ENCODE measurements around the gene RBMS1.
A peak's percentile ranks its signal among the peaks of the same experiment; 100 is the strongest.
"Not testable (repeated sequence)": the region's sequence is repeated elsewhere in the genome, so short reads cannot be mapped to it uniquely, and the experiment has no call there.

Gene RBMS1

GRCh38 chr2:160372585-160372984 is 121.0 kb downstream of the RBMS1 start:
- Mint-ChIP-seq H3K4me3 (no peak overlapping the region), H3K27ac (peak overlapping the region; percentile 79)

GRCh38 chr2:160372010-160372356 is 121.6 kb downstream of the RBMS1 start:
- H3K4me3 Mint-ChIP-seq = no peak overlapping the region
- H3K36me3 Mint-ChIP-seq (ENCODE audit: low read depth) = no peaks in the 10 kb centered on the region
- H3K9me3 Mint-ChIP-seq = no peaks in the 10 kb centered on the region
- DNase-seq = no peak
- no peak overlapping the region for H3K27ac Mint-ChIP-seq
- H3K27me3 Mint-ChIP-seq = no peaks in the 10 kb centered on the region
- ATAC-seq = peak; percentile 8
- H3K4me1 Mint-ChIP-seq = peaks cover 92% of the 10 kb centered on the region

More at GRCh38 chr2:160372585-160372984, 121.0 kb downstream of the RBMS1 start:
- H3K4me1 Mint-ChIP-seq = peaks cover 93% of the 10 kb centered on the region
- H3K27me3 Mint-ChIP-seq = no peaks in the 10 kb centered on the region
- no peaks in the 10 kb centered on the region for H3K36me3 Mint-ChIP-seq (ENCODE audit: low read depth)
- H3K9me3 Mint-ChIP-seq = no peaks in the 10 kb centered on the region
- ATAC-seq = no peak
- no peak for DNase-seq

- Mint-ChIP-seq H3K36me3 (ENCODE audit: low read depth) (no peaks in the 10 kb centered on the region), H3K4me1 (peaks cover 92% of the 10 kb centered on the region), H3K9me3 (no peaks in the 10 kb centered on the region), H3K27ac (no peak overlapping the region), H3K4me3 (no peak overlapping the region), H3K27me3 (no peaks in the 10 kb centered on the region)
- ATAC-seq = peak; percentile 22
- no peak for DNase-seq
These were observed 122.2 kb downstream of the RBMS1 start for GRCh38 chr2:160371251-160372009.

GRCh38 chr2:160368988-160369930 is 124.3 kb downstream of the RBMS1 start:
- no peak overlapping the region for H3K27ac Mint-ChIP-seq
- DNase-seq (no peak), ATAC-seq (no peak)
- no peaks in the 10 kb centered on the region for H3K9me3 Mint-ChIP-seq
- H3K36me3 Mint-ChIP-seq (ENCODE audit: low read depth) = peaks cover 11% of the 10 kb centered on the region
- H3K4me1 Mint-ChIP-seq = peaks cover 80% of the 10 kb centered on the region
- H3K4me3 Mint-ChIP-seq = no peak overlapping the region
- H3K27me3 Mint-ChIP-seq = no peaks in the 10 kb centered on the region

- H3K36me3 Mint-ChIP-seq (ENCODE audit: low read depth) = peaks cover 20% of the 10 kb centered on the region
- ATAC-seq = peak; percentile 91
- no peak for DNase-seq
- H3K27ac Mint-ChIP-seq = peak overlapping the region; percentile 76
- no peaks in the 10 kb centered on the region for H3K9me3 Mint-ChIP-seq
- H3K4me1 Mint-ChIP-seq = peaks cover 78% of the 10 kb centered on the region
- H3K4me3 Mint-ChIP-seq = peak overlapping the region; percentile 60
- H3K27me3 Mint-ChIP-seq = no peaks in the 10 kb centered on the region
These were observed 125.7 kb downstream of the RBMS1 start for GRCh38 chr2:160367887-160368286.

- not testable (repeated sequence) for ATAC-seq, DNase-seq, H3K4me3 Mint-ChIP-seq
These were observed 126.5 kb downstream of the RBMS1 start for GRCh38 chr2:160367139-160367538.

GRCh38 chr2:160366474-160366873 is 127.1 kb downstream of the RBMS1 start:
- peaks cover 66% of the 10 kb centered on the region for H3K4me1 Mint-ChIP-seq
- no peak for ATAC-seq
- H3K9me3 Mint-ChIP-seq = no peaks in the 10 kb centered on the region
- H3K27me3 Mint-ChIP-seq = no peaks in the 10 kb centered on the region
- no peak overlapping the region for H3K27ac Mint-ChIP-seq
- DNase-seq = no peak
- H3K36me3 Mint-ChIP-seq (ENCODE audit: low read depth) = peaks cover 20% of the 10 kb centered on the region
- H3K4me3 Mint-ChIP-seq = no peak overlapping the region

More at GRCh38 chr2:160367139-160367538, 126.5 kb downstream of the RBMS1 start:
- Mint-ChIP-seq H3K4me1 (peaks cover 71% of the 10 kb centered on the region), H3K36me3 (ENCODE audit: low read depth) (peaks cover 20% of the 10 kb centered on the region)
- H3K27me3 Mint-ChIP-seq, H3K9me3 Mint-ChIP-seq, H3K27ac Mint-ChIP-seq: not testable (repeated sequence)

- H3K4me1 Mint-ChIP-seq = peaks cover 64% of the 10 kb centered on the region
- ATAC-seq (no peak), DNase-seq (no peak)
- H3K36me3 Mint-ChIP-seq (ENCODE audit: low read depth) = peaks cover 20% of the 10 kb centered on the region
- no peak overlapping the region for H3K27ac Mint-ChIP-seq
- H3K9me3 Mint-ChIP-seq = no peaks in the 10 kb centered on the region
- no peak overlapping the region for H3K4me3 Mint-ChIP-seq
- no peaks in the 10 kb centered on the region for H3K27me3 Mint-ChIP-seq
These were observed 127.8 kb downstream of the RBMS1 start for GRCh38 chr2:160365716-160366367.

GRCh38 chr2:160364364-160364763 is 129.2 kb downstream of the RBMS1 start:
- DNase-seq (no peak), ATAC-seq (no peak)
- Mint-ChIP-seq H3K36me3 (ENCODE audit: low read depth) (peaks cover 20% of the 10 kb centered on the region), H3K27me3 (no peaks in the 10 kb centered on the region), H3K27ac (no peak overlapping the region), H3K4me3 (no peak overlapping the region), H3K4me1 (peaks cover 58% of the 10 kb centered on the region), H3K9me3 (no peaks in the 10 kb centered on the region)

- no peaks in the 10 kb centered on the region for H3K9me3 Mint-ChIP-seq
- H3K4me3 Mint-ChIP-seq = no peak overlapping the region
These were observed 129.6 kb downstream of the RBMS1 start for GRCh38 chr2:160363961-160364360.

GRCh38 chr2:160363055-160363454 is 130.6 kb downstream of the RBMS1 start:
- no peaks in the 10 kb centered on the region for H3K27me3 Mint-ChIP-seq
- DNase-seq (no peak), ATAC-seq (no peak)
- no peak overlapping the region for H3K4me3 Mint-ChIP-seq
- no peaks in the 10 kb centered on the region for H3K9me3 Mint-ChIP-seq
- peaks cover 22% of the 10 kb centered on the region for H3K36me3 Mint-ChIP-seq (ENCODE audit: low read depth)
- no peak overlapping the region for H3K27ac Mint-ChIP-seq
- H3K4me1 Mint-ChIP-seq = peaks cover 45% of the 10 kb centered on the region

More at GRCh38 chr2:160363961-160364360, 129.6 kb downstream of the RBMS1 start:
- Mint-ChIP-seq H3K27me3 (no peaks in the 10 kb centered on the region), H3K36me3 (ENCODE audit: low read depth) (peaks cover 20% of the 10 kb centered on the region), H3K27ac (no peak overlapping the region), H3K4me1 (peaks cover 54% of the 10 kb centered on the region)
- ATAC-seq (no peak), DNase-seq (no peak)

GRCh38 chr2:160362541-160362940 is 131.1 kb downstream of the RBMS1 start:
- DNase-seq (no peak), ATAC-seq (no peak)
- peaks cover 27% of the 10 kb centered on the region for H3K36me3 Mint-ChIP-seq (ENCODE audit: low read depth)
- no peak overlapping the region for H3K27ac Mint-ChIP-seq
- no peaks in the 10 kb centered on the region for H3K27me3 Mint-ChIP-seq
- no peak overlapping the region for H3K4me3 Mint-ChIP-seq
- H3K9me3 Mint-ChIP-seq = no peaks in the 10 kb centered on the region
- peaks cover 43% of the 10 kb centered on the region for H3K4me1 Mint-ChIP-seq

GRCh38 chr2:160362018-160362417 is 131.6 kb downstream of the RBMS1 start:
- Mint-ChIP-seq H3K27me3 (no peaks in the 10 kb centered on the region), H3K9me3 (no peaks in the 10 kb centered on the region), H3K4me1 (peaks cover 39% of the 10 kb centered on the region), H3K36me3 (ENCODE audit: low read depth) (peaks cover 29% of the 10 kb centered on the region), H3K4me3 (no peak overlapping the region), H3K27ac (no peak overlapping the region)
- ATAC-seq = no peak
- no peak for DNase-seq

GRCh38 chr2:160360089-160360757 is 133.4 kb downstream of the RBMS1 start:
- Mint-ChIP-seq H3K36me3 (ENCODE audit: low read depth) (peaks cover 25% of the 10 kb centered on the region), H3K27me3 (no peaks in the 10 kb centered on the region), H3K4me1 (peaks cover 46% of the 10 kb centered on the region), H3K27ac (no peak overlapping the region), H3K9me3 (no peaks in the 10 kb centered on the region), H3K4me3 (no peak overlapping the region)
- DNase-seq (no peak), ATAC-seq (no peak)
